HG03439 (cell line): ENCODE measurements around the gene XRCC1.

Source experiments
- ATAC-seq: cut with Tn5 transposase; IDR thresholded peaks from one replicate; pipeline ENCODE4 v1.9.1; 2021; ENCODE audit warnings: mild to moderate bottlenecking, moderate library complexity; ENCODE audit not compliant: unreplicated experiment

Gene XRCC1

DNA sequence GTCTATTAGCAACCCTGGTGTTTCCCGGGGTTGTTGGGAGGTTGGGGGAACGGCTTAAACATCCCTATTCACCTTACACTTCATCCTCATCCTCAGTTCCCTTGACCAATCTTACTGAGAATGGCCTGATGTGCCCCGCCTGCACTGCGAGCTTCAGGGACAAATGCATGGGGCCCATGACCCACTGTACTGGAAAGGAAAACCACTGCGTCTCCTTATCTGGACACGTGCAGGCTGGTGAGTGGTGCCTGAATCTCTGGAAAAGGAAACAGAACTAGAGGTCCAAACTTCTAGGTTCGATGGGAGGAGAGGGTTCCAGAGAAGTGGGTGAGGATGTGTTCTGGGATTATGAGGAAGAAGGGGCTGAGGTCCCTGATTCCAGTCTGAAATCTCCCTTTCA is 6.1 kb upstream of the XRCC1 start:
- no peak for ATAC-seq

DNA sequence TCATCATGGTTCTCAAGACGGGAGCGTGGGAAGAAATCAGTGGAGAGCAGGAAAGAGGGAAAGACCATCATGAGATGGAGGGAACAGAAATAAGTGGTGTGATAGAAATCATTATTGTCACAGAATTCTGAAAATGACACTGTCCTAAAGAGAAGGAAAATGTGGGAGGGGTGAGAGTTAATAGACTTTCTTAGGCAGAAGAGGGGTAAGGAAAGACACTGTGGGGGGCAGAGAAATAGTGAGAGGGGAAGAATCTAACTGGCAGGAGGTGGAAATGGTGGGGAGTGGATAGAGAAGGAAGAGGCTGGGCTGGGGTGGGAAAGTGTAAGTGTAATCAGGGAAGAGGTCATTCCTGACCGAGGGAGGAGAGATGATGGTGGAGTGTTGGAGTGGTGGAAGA is 3.5 kb upstream of the XRCC1 start:
- no peak for ATAC-seq

DNA sequence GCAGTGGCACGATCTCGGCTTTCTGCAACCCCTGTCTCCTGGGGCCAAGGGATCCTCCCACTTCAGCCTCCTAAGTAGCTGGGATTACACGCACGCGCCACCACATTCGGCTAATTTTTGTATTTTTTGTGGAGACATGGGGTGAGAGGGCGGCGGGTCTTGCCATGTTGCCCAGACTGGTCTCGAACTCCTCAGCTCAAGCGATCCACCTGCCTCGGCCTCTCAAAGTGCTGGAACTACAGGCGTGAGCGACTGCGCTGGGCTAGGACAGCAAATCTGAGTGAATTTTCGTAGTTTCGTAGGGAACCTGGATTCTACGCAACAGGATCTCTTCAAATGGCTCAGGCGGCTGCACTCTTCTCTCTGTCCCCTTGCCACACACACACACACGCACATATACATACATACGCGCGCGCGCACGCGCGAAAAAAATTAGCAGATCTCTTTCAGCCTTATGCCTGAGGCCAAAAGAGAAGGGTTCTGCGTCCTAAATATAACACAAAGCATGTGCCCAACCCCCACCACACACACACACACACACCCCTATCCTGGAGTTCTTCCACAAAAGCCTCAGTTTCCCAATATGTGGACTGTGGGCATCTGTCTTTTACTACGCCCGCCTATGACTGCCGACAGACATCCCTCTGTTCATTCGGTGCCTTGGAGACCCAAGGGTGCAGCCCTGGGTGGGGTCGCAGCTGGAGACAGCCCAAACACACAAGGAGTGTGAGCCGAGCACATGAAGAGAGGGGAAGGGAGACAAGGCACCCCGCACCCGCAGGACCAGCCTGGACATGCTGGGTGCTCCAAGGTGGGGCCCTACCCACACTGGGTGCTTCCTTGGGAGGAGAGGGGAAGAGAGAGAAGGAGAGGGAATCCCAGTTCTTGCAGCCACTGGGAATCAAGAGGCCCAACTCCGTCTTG is 890 bp upstream of the XRCC1 start:
- peak; percentile 5 for ATAC-seq

DNA sequence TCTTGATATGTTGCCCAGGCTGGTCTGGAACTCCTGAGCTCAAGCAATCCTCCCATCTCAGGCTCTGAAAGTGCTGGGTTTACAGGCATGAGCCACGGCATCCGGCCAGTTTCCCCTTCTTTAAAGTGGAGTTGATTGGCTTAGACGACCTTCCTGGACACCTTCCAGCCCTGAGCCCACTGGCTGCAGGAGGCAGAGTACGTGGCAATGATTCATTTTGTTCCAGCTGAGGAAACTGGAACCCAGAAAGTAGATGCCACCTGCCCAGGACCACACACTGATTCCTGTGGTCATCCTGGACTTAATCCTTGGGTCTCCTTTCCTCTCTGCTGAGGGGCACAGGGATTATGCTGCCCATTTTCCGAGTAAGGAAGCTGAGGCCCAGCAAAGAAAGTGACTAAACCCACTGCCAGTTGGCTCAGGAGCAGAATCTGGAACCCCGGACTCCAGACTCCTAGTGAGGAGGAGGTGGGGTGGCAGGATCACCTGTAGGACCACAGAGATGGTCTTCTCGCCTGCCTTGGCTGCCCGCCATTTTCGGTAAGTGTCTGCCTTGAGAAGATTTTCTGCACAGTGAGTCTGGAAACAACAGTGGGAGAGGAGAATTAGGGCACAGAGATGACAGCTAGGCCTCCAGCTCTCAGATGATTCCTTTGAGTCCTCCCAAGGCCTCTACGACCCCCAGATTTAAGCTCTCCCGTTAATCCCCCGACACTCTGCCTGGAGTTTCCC is 737 bp downstream of the XRCC1 start:
- ATAC-seq = no peak

DNA sequence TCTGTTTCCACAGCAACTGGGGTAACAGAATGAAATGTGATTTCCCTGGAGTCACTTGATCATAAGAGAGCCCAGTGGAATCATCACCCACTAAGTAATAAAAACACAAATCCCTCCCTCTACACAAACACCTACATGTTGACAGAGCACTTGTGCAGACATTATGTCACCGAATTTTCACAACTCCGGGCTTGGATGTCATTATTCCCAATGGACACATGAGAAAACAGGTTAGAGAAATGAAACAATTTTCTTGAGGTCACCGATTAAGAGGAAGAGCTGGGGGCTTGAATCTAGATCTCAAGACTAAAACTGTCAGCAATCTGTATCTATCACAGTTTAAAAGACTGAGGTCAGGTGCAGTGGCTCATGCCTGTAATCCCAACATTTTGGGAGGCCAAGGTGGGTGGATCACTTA is 3.1 kb downstream of the XRCC1 start:
- no peak for ATAC-seq

DNA sequence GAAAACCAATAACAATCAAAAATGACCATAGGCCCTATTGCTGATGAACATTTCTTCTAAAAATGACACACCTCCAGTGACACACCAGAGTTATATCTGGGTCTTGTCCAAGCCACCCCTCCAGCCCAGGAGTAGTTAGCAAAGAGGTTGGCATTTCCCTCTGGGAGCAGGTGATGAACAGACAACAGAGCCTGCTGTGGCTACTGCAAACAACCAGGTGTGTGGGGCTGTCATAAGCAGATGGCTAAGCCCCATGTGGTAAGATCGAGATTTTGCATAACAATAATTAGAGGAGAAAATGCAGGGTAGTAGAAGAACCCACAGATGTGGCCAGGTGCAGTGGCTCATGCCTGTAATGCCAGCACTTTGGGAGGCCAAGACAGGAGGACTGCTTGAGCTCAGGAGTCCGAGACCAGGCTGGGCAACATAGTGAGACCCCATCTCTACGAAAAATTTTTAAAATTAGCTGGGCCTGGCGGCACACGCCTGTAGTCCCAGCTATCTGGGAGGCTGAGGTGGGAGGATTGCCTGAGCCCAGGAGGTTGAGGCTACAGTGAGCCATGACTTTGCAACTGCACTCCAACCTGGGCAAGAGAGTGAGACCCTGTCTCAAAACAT is 5.0 kb downstream of the XRCC1 start:
- no peak for ATAC-seq

DNA sequence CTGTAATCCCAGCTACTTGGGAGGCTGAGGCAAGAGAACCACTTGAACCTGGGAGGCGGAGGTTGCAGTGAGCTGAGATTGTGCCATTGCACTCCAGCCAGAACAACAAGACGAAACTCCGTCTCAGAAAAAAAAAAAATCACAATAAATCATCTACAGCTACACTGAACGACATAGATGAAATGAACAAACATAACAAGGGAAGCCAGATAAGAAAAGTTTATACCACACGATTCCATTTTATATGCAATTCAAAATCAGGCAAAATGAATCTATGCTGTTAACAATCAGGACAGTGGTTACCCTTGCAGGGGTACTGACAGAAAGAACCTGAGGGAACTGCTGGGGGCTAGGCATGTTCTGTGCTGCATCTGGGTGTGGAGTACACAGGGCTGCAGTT is 5.7 kb downstream of the XRCC1 start:
- no peak for ATAC-seq

DNA sequence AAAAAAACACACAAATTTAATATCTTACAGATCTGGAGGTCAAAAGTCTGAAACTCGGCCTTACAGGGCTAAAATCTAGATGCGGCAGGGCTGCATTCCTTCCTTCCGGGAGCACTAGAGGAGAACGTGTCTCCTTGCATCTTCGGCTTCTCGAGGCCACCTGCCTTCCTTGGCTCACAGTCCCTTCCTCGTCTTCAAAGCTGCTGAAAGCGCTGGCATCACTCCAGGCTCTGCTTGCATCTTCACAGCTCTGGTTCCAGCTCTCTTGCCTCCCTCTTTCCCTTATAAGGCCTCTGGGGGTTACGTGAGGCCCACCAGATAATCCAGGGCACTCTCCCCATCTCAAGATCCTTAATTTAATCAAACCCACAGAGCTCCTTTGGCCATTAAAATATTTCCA is 10.5 kb downstream of the XRCC1 start:
- ATAC-seq = no peak

DNA sequence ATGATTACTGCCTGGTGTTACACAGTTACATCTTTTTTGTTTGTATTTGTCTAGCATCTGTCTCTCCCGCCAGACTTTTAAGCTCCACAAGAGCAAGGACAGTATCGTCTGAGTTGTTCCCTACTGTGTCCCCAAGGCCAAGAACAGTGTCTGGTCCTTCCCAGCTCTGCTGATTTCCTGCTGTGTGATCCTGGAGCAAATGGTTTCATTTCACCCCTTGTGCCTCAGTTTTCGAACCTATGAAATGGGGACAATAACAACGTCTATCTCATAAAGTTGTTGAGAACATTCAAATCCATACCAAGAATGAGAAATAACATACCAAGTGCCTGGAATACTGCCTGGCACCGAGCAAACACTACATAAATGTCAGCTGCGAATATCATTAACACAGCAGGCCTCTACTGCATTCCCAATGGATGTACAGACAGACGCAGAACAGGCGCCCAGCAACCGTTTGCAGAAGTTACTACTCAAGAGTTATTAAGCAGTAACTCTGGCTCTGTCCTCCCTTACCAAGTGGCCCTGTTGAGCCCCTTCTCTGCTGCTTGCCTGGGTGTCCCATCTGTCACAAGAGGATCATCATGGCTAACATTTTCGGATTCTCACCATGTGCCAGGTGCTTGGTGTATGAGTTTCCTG is 11.4 kb downstream of the XRCC1 start:
- no peak for ATAC-seq

DNA sequence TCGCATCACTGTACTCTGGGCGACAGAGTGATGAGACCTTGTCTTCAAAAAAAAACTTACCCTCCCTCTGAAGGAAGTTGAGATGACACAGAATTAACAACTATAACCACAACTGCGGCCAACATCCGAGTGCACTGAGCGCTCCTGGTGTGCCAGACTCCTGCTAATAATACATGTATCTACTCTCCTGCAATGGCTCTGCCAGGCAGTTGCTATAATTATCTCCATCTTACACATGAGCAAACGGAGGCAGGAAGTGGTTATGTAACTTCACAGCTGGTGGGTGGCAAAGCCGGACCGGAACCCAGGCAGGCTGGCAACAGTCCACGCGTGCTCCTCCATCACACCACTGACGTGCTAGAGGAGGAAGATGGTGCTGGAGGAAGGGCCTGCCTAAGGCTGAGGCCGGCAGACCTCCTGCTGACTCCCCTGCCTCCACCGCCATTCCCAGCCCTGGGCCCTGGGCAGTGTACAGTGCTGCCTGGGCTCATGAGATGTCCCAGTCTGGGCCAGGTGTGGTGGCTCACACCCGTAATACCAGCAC is 12.6 kb downstream of the XRCC1 start:
- ATAC-seq = peak; percentile 50

DNA sequence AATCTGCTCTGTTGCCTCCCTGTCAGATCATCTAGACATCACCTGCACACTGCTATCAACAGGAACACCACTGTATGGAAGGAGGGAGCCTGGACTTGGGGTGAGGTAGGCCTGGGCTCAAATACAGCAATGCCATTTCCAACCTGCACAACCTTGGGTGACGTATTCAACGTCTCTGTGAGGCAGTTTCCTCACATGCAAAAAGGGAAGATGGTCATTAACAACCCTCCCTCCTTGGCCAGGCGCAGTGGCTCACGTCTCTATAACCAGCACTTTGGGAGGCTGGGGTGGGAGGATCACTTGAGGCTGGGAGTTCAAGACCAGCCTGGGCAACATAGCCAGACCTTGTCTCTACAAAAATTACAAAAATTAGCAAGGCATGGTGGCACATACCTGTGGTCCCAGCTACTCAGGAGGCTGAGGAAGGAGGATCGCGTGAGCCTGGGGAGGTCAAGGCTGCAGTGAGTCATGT is 13.1 kb downstream of the XRCC1 start:
- no peak for ATAC-seq

DNA sequence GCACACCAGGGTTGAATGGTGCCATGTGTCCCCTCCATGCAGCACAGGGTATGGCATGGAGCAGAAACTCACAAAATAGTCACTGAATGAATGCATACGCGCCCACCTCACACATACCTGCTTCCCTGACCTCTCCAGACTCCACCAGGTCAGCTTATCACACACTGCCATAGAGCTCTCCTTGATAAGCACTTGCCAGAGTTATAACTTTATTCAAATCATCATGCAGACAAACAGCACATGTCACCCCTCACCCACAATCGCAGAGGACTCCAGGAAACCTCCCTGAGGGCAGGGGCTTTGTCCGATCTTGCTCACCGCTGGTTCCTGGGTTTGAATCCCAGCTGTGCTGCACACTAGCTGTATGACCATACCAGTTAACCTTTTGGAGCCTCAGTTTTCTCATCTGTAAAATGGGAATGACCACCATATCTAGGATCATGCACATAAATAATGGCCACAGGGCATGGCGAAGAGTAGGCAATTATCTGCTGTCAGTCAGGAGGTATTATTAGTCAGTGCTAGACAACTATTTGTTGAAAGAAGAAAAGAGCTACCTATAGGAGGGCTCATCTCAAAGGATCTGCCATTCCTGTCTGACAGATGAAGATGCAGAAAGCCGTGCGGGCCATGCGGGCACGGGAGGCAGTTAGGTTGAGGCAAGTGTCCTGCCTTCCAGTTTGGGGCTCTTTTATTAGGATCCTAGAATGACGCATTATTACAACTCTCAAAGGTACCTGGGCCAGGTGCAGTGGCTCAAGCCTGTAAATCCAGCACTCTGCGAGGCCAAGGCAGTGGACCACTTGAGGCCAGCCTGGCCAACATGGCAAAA is 14.0 kb downstream of the XRCC1 start:
- ATAC-seq = no peak

DNA sequence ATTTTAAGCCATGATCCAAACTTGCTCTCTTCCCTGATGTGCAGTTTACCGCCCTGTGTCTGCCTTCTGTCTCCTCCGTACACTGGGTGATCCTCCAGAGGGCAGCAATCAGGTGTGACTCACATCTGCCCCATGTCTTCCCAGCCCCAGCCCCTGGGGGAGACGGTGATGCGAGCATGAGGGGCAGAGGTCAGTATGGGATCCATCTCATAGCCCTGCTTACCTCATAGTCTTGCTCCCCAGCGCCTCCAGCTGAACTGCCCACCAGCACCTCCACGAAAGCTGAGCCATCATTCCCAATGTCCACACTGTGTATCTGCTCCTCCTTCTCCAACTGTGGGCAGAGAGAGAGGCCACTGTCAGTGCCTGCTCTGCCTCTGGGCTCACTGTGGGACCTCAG is 14.6 kb downstream of the XRCC1 start:
- ATAC-seq = no peak

DNA sequence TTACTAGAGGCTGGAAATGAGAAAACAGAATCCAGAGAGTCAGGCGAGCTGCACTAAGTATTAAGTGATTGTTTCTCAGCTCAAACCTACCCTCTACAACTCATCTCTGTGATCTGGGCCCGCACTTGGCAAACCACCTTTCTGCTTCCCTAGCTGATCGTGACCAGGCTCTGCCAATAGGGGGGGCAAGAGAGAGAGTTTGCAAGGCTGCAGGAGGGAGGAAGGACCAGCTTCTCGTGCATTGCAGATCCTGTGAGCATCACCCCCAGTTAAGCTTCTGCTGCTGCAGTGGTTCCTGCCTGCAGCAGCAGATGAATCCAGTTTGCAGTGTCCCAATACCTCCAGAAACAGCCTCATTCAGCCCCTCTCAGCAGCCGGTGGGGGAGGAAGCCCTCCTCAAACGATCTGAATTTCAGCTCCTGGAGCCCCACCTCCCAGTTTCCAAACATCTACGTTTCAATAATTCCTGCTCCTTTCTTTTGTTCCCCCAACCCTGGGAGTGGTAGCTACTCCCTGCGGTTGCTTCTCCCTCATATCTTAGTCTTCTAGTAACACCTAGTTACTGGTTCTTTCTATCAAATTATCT is 20.0 kb downstream of the XRCC1 start:
- ATAC-seq = no peak

DNA sequence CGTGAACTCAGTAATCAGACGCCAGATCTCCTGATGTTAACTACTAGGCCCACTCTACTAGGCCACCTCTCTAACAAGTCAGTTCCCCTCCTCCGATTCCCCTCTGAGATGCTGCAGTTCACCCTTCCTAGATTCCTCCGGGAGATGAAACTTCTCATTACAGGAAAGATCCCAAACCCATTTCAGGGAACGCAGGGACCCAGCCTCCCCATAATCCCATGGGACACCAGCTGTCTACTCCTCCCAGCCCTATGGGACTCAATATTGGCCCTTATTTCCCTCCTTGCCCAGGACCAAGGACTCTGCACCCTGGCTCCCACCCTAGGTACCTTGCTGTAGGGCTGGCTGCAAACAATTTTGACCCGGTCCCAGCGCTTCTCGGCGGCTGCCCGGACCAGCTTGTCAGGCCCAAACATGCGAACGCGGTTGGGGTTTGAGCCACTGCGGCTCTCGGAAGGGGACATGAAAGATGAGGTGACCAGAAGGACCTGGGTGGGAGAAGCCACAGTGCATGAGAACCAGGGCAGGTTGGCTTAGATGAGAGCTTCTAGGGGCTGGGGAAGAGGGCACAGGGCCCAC is 20.9 kb downstream of the XRCC1 start:
- no peak for ATAC-seq

DNA sequence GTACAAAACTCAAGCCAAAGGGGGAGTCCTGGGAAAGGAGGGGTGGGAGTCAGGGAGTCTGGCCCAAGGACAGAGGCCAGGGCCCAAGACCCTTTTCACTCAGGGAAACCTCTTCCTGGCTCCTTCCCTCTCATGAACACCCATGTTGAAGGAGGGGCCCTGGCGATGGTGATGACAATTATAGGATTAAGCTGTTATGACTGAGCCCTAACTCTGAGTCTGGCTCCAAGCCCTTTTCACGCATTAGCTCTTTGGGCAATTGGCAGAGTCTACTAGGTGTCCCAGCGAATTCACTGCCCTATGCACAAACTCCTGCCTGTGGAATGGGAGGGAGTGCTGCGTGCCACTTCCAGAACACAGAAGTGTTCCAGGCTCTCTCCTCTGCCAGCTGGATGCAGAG is 21.7 kb downstream of the XRCC1 start:
- no peak for ATAC-seq

DNA sequence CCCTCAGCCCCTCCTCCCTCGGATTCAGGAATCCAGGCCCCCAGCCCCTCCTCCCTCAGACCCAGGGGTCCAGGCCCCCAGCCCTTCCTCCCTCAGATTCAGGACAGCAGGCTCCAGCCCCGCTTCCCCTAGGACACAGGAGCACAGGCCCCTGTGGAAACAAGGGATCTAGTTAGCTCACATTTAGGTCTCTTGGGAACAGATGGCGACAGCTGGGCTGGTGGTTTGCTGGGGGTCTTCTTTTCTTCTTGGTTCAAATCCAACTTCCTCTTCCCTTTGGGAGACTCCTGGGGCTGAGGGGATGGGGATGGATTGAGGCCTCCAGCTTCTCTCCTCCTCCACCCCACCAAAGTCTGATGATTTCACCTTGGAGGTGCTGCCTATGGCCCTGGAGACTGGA is 22.7 kb downstream of the XRCC1 start:
- no peak for ATAC-seq

DNA sequence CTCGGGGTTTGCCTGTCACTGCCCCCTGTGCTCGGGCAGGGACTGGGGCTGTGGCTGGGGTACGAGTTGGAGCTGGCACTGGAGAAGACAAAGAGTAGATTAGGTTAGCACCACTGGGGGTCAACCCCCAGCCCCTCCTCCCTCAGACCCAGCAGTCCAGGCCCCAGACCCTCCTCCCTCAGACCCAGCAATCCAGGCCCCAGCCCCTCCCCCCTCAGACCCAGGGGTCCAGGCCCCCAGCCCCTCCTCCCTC is 23.2 kb downstream of the XRCC1 start:
- ATAC-seq = no peak

DNA sequence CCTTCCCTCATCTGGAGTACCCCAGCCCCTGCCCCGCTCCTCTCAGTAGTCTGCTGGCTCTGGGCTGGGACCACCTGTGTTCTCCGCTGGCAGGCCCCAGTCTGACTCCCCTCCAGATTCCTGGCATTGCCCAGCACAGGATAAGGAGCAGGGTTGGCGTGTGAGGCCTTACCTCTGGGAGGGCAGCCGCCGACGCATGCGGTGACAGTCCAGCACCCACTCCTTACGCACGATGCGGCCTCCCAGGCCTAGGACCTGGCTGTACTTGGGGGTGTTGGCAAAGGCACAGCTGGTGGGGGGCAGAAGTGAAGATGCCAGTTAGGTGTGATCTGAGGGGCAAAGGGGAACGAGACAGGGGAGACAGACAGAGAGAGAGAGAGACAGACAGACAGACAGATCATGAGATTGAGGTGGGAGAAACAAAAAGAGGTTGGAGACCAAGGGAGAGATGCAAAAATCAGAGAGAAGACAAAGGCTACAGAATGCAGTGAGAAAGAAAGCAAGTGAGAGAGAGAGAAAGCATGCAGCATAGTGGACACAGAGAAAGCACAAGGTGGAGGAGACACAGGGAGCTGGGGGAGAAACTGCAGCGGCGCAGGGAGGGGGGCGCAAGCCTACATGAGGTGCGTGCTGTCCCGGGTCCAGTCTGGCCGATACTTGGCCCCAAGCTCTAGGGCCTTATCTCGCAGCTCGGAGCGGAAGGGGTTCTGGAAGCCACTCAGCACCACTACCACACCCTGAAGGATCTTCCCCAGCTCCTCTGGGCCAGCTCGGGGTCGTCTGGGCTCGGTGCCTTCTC is 23.7 kb downstream of the XRCC1 start:
- no peak for ATAC-seq
